GM12874 (cell line): Measurements from ENCODE around the gene ZDHHC14.

Experiments used
- CTCF ChIP-seq: IDR thresholded peaks from 2 replicates; pipeline ENCODE4 v1.5.1; 2011; ENCODE audit warnings: low read depth, mild to moderate bottlenecking, control low read depth, low read length, moderate library complexity; ENCODE audit not compliant: insufficient read depth

The ZDHHC14 gene

DNA sequence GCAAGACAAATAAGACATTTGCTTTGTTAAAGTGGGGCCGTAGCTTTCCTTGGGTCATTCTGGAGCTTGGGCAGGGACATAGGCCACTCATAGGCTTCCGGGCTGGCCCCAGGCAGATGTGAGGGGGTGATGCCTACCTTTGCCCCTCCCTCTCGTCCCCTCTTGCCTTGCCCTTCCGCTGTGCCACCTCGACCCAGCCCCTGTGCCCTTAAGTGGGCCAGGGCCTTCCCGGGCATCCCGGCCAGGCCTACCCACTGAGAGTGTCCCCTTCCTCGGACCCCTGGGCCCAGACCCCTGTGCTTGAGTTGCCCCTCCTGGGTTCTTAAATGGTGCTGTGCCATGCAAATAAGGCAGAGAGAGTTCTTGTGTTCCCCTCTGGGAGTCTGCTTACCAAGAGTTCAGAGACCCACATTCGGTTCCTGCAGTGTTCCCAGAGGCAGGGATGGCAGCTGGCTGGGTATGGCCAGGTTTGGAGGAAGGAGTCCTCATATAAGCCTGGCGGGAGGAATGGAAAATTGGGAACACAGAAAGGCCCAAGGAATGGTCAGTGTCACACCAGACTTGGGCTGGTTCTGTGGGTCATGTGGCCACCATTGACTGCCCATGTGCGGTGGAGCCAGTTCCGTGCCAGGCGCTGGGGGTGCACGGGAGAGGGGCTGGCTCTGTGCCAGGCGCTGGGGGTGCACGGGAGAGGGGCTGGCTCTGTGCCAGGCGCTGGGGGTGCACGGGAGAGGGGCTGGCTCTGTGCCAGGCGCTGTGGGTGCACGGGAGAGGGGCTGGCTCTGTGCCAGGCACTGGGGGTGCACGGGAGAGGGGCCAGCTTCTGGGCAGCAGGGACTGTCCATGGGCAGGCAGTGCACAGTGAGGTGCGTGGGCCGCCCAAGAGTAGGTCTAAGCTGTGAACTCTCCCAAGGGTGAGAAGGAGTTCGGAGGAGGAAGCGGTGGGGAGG, 268.6 kb downstream of the ZDHHC14 start:
- no peak for TF ChIP-seq CTCF

DNA sequence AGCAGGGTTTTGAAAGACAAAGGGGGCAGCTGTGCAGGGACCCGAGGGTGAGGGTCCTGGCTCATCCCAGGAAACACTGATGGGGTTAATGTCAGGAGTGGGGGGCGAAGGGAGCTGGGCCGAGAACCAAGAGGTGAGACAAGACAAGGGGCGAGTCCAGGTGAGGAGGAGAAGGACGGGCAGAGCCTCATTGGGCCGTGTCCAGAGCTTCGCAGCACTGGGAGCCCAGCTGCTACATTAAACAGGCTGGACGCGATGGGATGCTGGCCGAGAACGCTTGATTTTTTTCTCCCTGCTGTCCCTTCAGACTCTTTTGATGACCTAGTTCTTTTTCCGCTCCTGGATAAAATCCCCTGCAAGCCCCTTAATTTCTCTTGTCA, 269.3 kb downstream of the ZDHHC14 start:
- TF ChIP-seq CTCF, result no peak

- no peak for TF ChIP-seq CTCF
These were observed 269.8 kb downstream of the ZDHHC14 start for GRCh38 chr6:157650801-157651200.

- TF ChIP-seq CTCF, result no peak
These were observed 270.9 kb downstream of the ZDHHC14 start for GRCh38 chr6:157651731-157652490.

- TF ChIP-seq CTCF, result no peak
These were observed 271.8 kb downstream of the ZDHHC14 start for GRCh38 chr6:157652601-157653363.

DNA sequence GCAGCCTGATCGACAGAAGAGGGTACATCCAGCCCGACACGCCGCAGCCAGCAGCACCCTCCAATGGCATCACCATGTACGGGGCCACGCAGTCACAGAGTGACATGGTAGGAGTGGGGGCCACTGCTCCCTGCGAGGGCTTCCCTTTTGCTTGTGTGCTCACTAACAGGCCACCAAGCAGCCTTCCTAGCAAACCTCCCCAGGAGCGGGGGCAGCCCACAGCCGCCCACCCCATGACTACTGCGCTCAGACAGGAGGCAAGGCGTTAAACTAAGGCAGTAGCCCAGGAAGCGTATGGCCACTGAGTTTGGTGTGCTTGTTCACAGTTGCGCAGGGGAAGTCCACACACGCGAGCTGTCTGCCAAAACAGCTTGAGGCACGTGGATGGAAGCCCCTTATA, 272.5 kb downstream of the ZDHHC14 start:
- no peak for TF ChIP-seq CTCF

- no peak for TF ChIP-seq CTCF
These were observed 274.1 kb downstream of the ZDHHC14 start for GRCh38 chr6:157655139-157655538.
